SK-N-SH (cell line): ENCODE data around the gene KBTBD8. TPM values are rescaled to one million over a fixed set of nuclear protein-coding genes. Genes with fewer than 3 reads are reported as not detected.

Source experiments
- CTCF ChIA-PET: fragments of 300-600, 350-600 bp; formaldehyde crosslinking; extraction: SDS; loops from one replicate; lab custom pipeline; 2021; lab: Yijun Ruan, JAX
- POLR2A ChIA-PET: fragments of 350-600 bp; sonication (Branson Sonifier 250); formaldehyde crosslinking; extraction: SDS; loops from one replicate; lab custom pipeline; 2020; ENCODE audit warnings: antibody characterized with exemption, inconsistent platforms; lab: Yijun Ruan, JAX
- DNase-seq: peaks from one replicate; pipeline ENCODE4 v3.0.0; 2012
- H2AFZ ChIP-seq: fragments of 200-600 bp; sonication (generic); 2 replicates; pipeline ENCODE4 v1.8.1; 2016; ENCODE audit warnings: antibody characterized with exemption, mild to moderate bottlenecking, low read depth
- H3F3A ChIP-seq: fragments of 200-600 bp; sonication (generic); replicated peaks from 2 replicates; pipeline ENCODE3; 2016; ENCODE audit warnings: antibody characterized with exemption, mild to moderate bottlenecking; ENCODE audit not compliant: insufficient read depth
- H3K27ac ChIP-seq, 2 experiments: fragments of 200-500 bp in 1 of 2; fragments of 200-600 bp in 1 of 2; sonication (Bioruptor generic) in 1 of 2; sonication (generic), shearing (Covaris generic) in 1 of 2; 2 replicates each; pipeline versions ENCODE4 v1.5.1 to v1.6.1; 2014 to 2016; ENCODE audit warnings: low read depth in 2 of 2, inconsistent platforms in 1 of 2, low read length in 1 of 2, mild to moderate bottlenecking in 1 of 2, mixed read lengths in 1 of 2
- H3K27me3 ChIP-seq: fragments of 200-600 bp; sonication (generic), shearing (Covaris generic); 2 replicates; pipeline ENCODE4 v1.6.1; 2016; ENCODE audit warnings: mixed run types; ENCODE audit not compliant: insufficient read depth
- H3K36me3 ChIP-seq, 2 experiments: fragments of 200-500 bp in 1 of 2; fragments of 200-600 bp in 1 of 2; sonication (Bioruptor generic) in 1 of 2; sonication (generic) in 1 of 2; replicated peaks in 1 of 2; 2 replicates each; pipeline versions ENCODE3 to v1.5.1; 2014 to 2016; ENCODE audit warnings: low read length in 1 of 2, mild to moderate bottlenecking in 1 of 2; ENCODE audit not compliant: insufficient read depth in 2 of 2, control insufficient read depth in 1 of 2
- H3K4me1 ChIP-seq, 2 experiments: fragments of 200-500 bp in 1 of 2; fragments of 200-600 bp in 1 of 2; sonication (Bioruptor generic) in 1 of 2; sonication (generic), shearing (Covaris generic) in 1 of 2; 2 replicates each; pipeline versions ENCODE4 v1.5.1 to v1.6.1; 2014 to 2016; ENCODE audit warnings: low read depth in 1 of 2, low read length in 1 of 2, mixed run types in 1 of 2; ENCODE audit not compliant: insufficient read depth in 2 of 2, control insufficient read depth in 1 of 2
- H3K4me2 ChIP-seq: fragments of 200-600 bp; sonication (generic), shearing (Covaris generic); 2 replicates; pipeline ENCODE4 v1.6.1; 2017; ENCODE audit warnings: mixed run types
- H3K4me3 ChIP-seq, 2 experiments: fragments of 200-500 bp in 1 of 2; fragments of 200-600 bp in 1 of 2; sonication (Bioruptor generic) in 1 of 2; sonication (generic), shearing (Covaris generic) in 1 of 2; 2 replicates each; pipeline versions ENCODE4 v1.5.1 to v1.8.1; 2014 to 2016; ENCODE audit warnings: low read depth in 2 of 2, inconsistent platforms in 1 of 2, low read length in 1 of 2, mild to moderate bottlenecking in 1 of 2, mixed read lengths in 1 of 2, moderate library complexity in 1 of 2
- H3K79me2 ChIP-seq: fragments of 200-600 bp; sonication (generic); 2 replicates; pipeline ENCODE4 v1.8.1; 2017; ENCODE audit warnings: mild to moderate bottlenecking; ENCODE audit not compliant: insufficient read depth
- H3K9ac ChIP-seq: fragments of 200-600 bp; sonication (generic); 2 replicates; pipeline ENCODE4 v1.6.1; 2017; ENCODE audit warnings: mixed run types
- H3K9me2 ChIP-seq: fragments of 200-600 bp; sonication (generic); 2 replicates; pipeline ENCODE4 v1.6.1; 2017; ENCODE audit warnings: mixed run types
- H3K9me3 ChIP-seq: fragments of 200-600 bp; sonication (generic); 2 replicates; pipeline ENCODE4 v1.6.1; 2017; ENCODE audit warnings: mixed run types, mild to moderate bottlenecking, moderate library complexity
- H4K20me1 ChIP-seq: fragments of 200-600 bp; sonication (generic); 2 replicates; pipeline ENCODE4 v1.6.1; 2017; ENCODE audit warnings: mild to moderate bottlenecking, mixed run types; ENCODE audit not compliant: insufficient read depth
- CTCF ChIP-seq: fragments of 200-600 bp; sonication (generic); IDR thresholded peaks from 2 replicates; pipeline ENCODE4 v1.6.1; 2017; ENCODE audit warnings: antibody characterized with exemption, mild to moderate bottlenecking, moderate library complexity
- EP300 ChIP-seq, 2 experiments: IDR thresholded peaks; 2 replicates each; pipeline versions ENCODE4 v1.4.0 to v1.6.1; 2012; ENCODE audit warnings: borderline replicate concordance in 1 of 2, low read depth in 1 of 2, low read length in 1 of 2
- FOXM1 ChIP-seq: IDR thresholded peaks from 2 replicates; pipeline ENCODE4 v1.4.0; 2012; ENCODE audit warnings: low read depth, mild to moderate bottlenecking
- IRF3 ChIP-seq: fragments of 150-350 bp; IDR thresholded peaks from 2 replicates; pipeline ENCODE4 v1.6.1; 2016; ENCODE audit warnings: mild to moderate bottlenecking, low read depth, low read length
- MEF2A ChIP-seq: IDR thresholded peaks from 2 replicates; pipeline ENCODE4 v1.4.0; 2012; ENCODE audit warnings: low read depth, borderline replicate concordance
- RFX5 ChIP-seq: IDR thresholded peaks from 2 replicates; pipeline ENCODE4 v1.6.1; 2012; ENCODE audit warnings: mild to moderate bottlenecking, improper control_type of control experiment, low read length
- SIN3A ChIP-seq: IDR thresholded peaks from 2 replicates; pipeline ENCODE4 v1.6.1; 2012; ENCODE audit warnings: low read depth, mild to moderate bottlenecking, low read length, moderate library complexity, borderline replicate concordance
- SMC3 ChIP-seq: IDR thresholded peaks from 2 replicates; pipeline ENCODE4 v1.6.1; 2012; ENCODE audit warnings: low read depth, low read length, improper control_type of control experiment
- USF2 ChIP-seq: fragments of 150-350 bp; IDR thresholded peaks from 2 replicates; pipeline ENCODE4 v1.6.1; 2017; ENCODE audit warnings: antibody characterized with exemption, low read length, low read depth, borderline replicate concordance
- WGBS: methylation state at CpG from one replicate; pipeline ENCODE4 v1.1.6; 2017; ENCODE audit warnings: low lambda C conversion rate; 5-methylcytosine and 5-hydroxymethylcytosine counted together
- polyA plus RNA-seq, 3 experiments: library from polyadenylated mRNA; depleted of rRNA; stranded (reverse); fragments of >200 nt; gene quantifications; 2 replicates each; pipeline ENCODE4 v1.2.3, GENCODE V29; 2012

KBTBD8 gene
- polyA plus RNA-seq, 1 of the 3 experiments (the other 2 are of a cell fraction), result 0.36 TPM

- TF ChIP-seq FOXM1 (no peak), RFX5 (no peak), USF2 (no peak), SIN3A (no peak), CTCF (no peak)
These were observed 17.3 kb upstream of the KBTBD8 start (continued) for GRCh38 chr3:66980791-66981190.

- H3K9ac ChIP-seq, result no peak overlapping the region
- H3K36me3 ChIP-seq, result no peaks in the 10 kb centered on the region
- H3K4me1 ChIP-seq, result no peaks in the 10 kb centered on the region
- DNase-seq, result no peak
- WGBS, result 52% methylated on average over 2 of the region's 2 CpGs
- H3K4me3 ChIP-seq, result no peak overlapping the region
- H3K27ac ChIP-seq, result no peak overlapping the region
- no peaks in the 10 kb centered on the region for H3K9me3 ChIP-seq
- H3K4me2 ChIP-seq, result no peak overlapping the region
- no peak overlapping the region for H2AFZ ChIP-seq
- no peaks in the 10 kb centered on the region for H3F3A ChIP-seq
- no peaks in the 10 kb centered on the region for H3K27me3 ChIP-seq
- TF ChIP-seq IRF3, result no peak
- H3K79me2 ChIP-seq, result no peaks in the 10 kb centered on the region
- no peaks in the 10 kb centered on the region for H3K9me2 ChIP-seq
- ChIA-PET CTCF (interaction anchor here (1.3 to 4.8 kb wide), 2 partner anchors 11 to 131 kb away, joined by 4 to 28 read pairs; no protein-coding TSS in a partner anchor), POLR2A (no interaction called here)
- H4K20me1 ChIP-seq, result no peaks in the 10 kb centered on the region
These were observed 15.0 kb upstream of the KBTBD8 start for GRCh38 chr3:66983101-66983500.

GRCh38 chr3:66985336-66985920, 12.7 kb upstream of the KBTBD8 start:
- Histone ChIP-seq H3K79me2 (no peaks in the 10 kb centered on the region), H3K36me3 (no peaks in the 10 kb centered on the region), H3K4me3 (no peak overlapping the region), H3K27me3 (no peaks in the 10 kb centered on the region), H3K9me3 (no peaks in the 10 kb centered on the region), H4K20me1 (no peaks in the 10 kb centered on the region), H3K4me2 (no peak overlapping the region)
- WGBS, result 75% methylated on average over 7 of the region's 7 CpGs
- CTCF ChIA-PET, result interaction anchor here (4.8 kb wide), 1 partner anchor 13 kb away, joined by 28 read pairs; no protein-coding TSS in a partner anchor
- no peak for DNase-seq
- TF ChIP-seq MEF2A, result no peak
- no peak for TF ChIP-seq EP300 (IDR thresholded peaks at IDR 0.05; ENCODE audit: borderline replicate concordance in 1 of 2, low read depth in 1 of 2, low read length in 1 of 2)
- no peak for TF ChIP-seq SMC3
- TF ChIP-seq, all 33 proteins: peak for 0
- Histone ChIP-seq H3K4me1 (no peaks in the 10 kb centered on the region), H2AFZ (no peak overlapping the region), H3K27ac (no peak overlapping the region), H3K9ac (no peak overlapping the region), H3K9me2 (no peaks in the 10 kb centered on the region), H3F3A (no peaks in the 10 kb centered on the region)
- POLR2A ChIA-PET, result no interaction called here
